Stomach smooth muscle (tissue), 2 donors: ENCODE results near the gene ZNF292.
"Not testable (repeated sequence)": the region's sequence is repeated elsewhere in the genome, so short reads cannot be mapped to it uniquely, and the experiment has no call there.

Experiments
- H3K27ac ChIP-seq: one replicate; pipeline ENCODE4 v1.7.0; 2013; ENCODE audit warnings: mild to moderate bottlenecking, low read length, inconsistent platforms
- H3K27me3 ChIP-seq, 2 donors: one replicate each; pipeline ENCODE4 v1.7.0; 2013; ENCODE audit warnings: low read length in 2 of 2; ENCODE audit not compliant: insufficient read depth in 2 of 2, control insufficient read depth in 1 of 2
- H3K36me3 ChIP-seq, 2 donors: one replicate each; pipeline ENCODE4 v1.7.0; 2013; ENCODE audit warnings: low read length in 2 of 2; ENCODE audit not compliant: control insufficient read depth in 2 of 2, insufficient read depth in 2 of 2
- H3K4me1 ChIP-seq: one replicate; pipeline ENCODE4 v1.7.0; 2013; ENCODE audit warnings: low read length; ENCODE audit not compliant: control insufficient read depth, insufficient read depth
- H3K4me3 ChIP-seq, 2 donors: one replicate each; pipeline ENCODE4 v1.7.0; 2013; ENCODE audit warnings: low read length in 2 of 2
- H3K9ac ChIP-seq, 2 donors: one replicate each; pipeline ENCODE4 v1.7.0; 2013; ENCODE audit warnings: low read length in 2 of 2, mild to moderate bottlenecking in 1 of 2
- H3K9me3 ChIP-seq, 2 donors: one replicate each; pipeline ENCODE4 v1.7.0; 2013; ENCODE audit warnings: low read length in 2 of 2; ENCODE audit not compliant: control insufficient read depth in 2 of 2
- donor health status: healthy.
- donor health status: Pancreatic carcinoma.

Gene ZNF292

DNA sequence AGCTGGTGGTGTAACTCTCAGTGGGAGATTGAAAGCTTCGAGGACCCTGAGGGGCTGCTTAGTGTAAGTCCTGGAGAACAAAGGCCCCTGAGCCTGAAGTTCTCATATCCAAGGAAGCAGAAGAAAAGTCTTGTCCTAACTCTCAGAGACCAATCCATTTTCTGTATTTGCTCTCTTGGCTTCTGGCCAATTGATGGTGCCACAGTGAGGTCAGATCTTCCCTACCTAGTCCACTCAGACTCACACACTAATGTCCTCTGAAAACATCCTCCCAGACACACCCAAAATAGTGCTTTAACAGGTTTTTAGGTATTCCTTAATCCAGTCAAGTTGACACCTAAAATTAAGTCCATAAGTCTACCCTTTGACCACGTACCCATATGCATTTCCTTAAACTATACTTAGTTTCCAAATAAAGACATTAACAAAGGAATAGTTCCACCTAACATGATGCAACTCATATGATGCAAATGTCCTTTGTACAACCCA lies 29.4 kb downstream of the ZNF292 start:
- Histone ChIP-seq H3K27ac (no peak overlapping the region), H3K4me3 (no peak overlapping the region), H3K9ac (no peak overlapping the region), H3K27me3 (no peaks in the 10 kb centered on the region), H3K36me3 (peaks cover 0 to 3% of the 10 kb centered on the region in 2 donors), H3K4me1 (no peaks in the 10 kb centered on the region), H3K9me3 (no peaks in the 10 kb centered on the region)

DNA sequence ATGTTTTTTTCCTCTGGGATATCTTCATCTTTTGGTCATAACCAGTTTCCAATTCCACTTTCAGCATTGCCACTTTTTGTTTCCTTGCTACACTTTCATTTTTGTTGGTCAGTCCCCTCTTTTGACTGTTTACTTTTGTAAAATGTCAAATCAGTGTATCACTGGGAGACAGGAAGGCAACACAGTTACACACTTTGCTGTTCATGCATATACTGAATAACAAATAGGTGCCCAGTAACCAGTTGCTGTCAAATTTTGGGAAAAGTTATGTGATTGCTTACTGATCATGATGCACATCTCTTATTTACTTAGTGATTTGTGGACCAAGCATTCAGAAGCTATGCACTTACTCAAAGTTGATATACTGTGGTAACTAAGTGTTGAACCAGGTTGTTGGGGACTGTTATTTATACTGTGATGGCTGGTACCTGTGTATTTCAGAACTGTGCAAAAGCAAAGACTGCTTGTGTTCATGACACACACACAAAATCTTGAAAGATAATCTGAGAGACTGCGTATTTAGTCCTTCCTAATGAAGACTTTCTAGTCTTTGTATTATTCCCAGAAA lies 41.0 kb downstream of the ZNF292 start:
- H3K4me1 ChIP-seq = peaks cover 3% of the 10 kb centered on the region
- H3K27ac ChIP-seq = no peak overlapping the region
- H3K4me3 ChIP-seq = no peak overlapping the region

DNA sequence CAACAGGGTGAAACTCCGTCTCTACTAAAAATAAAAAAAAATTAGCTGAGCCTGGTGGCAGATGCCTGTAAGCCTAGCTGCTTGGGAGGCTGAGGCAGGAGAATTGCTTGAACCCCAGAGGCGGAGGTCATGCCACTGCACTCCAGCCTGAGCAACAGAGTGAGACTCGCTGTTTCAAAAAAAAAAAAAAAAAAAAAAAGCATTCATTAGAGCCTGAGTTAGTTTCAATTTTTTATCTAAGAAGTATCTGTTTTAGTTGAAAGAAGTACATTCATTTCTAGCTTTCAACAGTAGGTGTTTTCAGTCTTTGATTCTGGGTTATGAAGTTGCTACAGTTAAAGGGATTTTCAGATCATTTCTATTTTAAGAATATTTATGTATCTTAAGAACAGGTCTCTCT lies 42.2 kb downstream of the ZNF292 start:
- Histone ChIP-seq H3K4me3 (no peak overlapping the region), H3K27me3 (no peaks in the 10 kb centered on the region), H3K9ac (no peak overlapping the region), H3K27ac (no peak overlapping the region), H3K36me3 (no peaks in the 10 kb centered on the region), H3K9me3 (no peaks in the 10 kb centered on the region), H3K4me1 (peaks cover 3% of the 10 kb centered on the region)

More for the DNA sequence above, 41.0 kb downstream of the ZNF292 start:
- no peak overlapping the region for H3K9ac ChIP-seq
- H3K9me3 ChIP-seq = no peaks in the 10 kb centered on the region
- H3K27me3 ChIP-seq = no peaks in the 10 kb centered on the region
- no peaks in the 10 kb centered on the region for H3K36me3 ChIP-seq

DNA sequence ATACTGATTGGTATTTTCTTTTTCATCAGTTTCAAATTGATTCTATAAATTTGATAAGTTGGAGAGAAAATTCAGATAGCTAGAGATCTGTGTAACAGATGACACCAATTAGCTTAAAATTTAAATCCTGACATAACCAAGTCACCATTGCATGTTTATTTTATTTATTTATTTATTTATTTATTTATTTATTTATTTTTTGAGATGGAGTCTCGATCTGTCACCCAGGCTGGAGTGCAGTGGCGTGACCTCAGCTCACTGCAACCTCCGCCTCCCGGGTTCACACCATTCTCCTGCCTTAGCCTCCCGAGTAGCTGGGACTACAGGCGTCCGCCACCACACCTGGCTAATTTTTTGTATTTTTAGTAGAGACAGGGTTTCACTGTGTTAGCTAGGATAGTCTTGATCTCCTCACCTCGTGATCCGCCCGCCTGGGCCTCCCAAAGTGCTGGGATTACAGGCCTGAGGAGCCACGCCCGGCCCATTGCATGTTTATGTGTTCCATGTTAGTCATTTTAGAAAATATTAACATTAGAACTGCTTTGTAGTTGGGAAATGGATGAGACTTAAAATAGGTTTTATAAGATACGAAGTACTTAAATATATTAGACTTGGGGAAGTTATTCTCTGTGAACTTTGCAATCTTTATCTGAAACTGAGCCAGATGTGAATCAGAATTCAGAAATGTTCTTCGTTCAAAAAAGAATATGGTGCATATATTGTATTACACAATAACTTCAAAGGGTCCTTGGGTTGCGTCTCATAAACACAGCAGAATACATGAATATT lies 42.9 kb downstream of the ZNF292 start:
- H3K4me3 ChIP-seq, H3K4me1 ChIP-seq, H3K36me3 ChIP-seq, H3K27ac ChIP-seq, H3K9ac ChIP-seq, H3K9me3 ChIP-seq, H3K27me3 ChIP-seq: not testable (repeated sequence)

DNA sequence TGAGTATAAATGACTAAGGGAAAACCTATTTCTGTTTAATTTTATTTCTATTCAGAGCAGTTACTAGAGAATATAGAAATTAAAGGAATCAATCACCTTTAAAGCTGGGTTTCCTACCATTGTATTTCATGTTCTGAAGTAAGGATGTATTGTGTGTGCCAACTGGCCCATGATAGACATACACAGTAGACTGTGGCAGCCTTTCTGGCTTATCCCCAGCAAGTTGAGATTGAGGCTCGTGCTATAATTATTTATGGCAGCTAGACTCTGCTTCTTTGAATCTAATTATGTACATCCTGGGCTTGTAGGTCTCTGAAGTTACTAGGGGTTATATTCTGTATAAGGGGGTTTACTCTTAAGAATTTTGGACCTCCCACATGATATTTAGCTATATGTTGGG lies 44.4 kb downstream of the ZNF292 start:
- no peaks in the 10 kb centered on the region for H3K27me3 ChIP-seq
- H3K27ac ChIP-seq = no peak overlapping the region
- no peaks in the 10 kb centered on the region for H3K9me3 ChIP-seq
- no peak overlapping the region for H3K9ac ChIP-seq
- no peaks in the 10 kb centered on the region for H3K36me3 ChIP-seq
- H3K4me1 ChIP-seq = peaks cover 3% of the 10 kb centered on the region
- H3K4me3 ChIP-seq = no peak overlapping the region

DNA sequence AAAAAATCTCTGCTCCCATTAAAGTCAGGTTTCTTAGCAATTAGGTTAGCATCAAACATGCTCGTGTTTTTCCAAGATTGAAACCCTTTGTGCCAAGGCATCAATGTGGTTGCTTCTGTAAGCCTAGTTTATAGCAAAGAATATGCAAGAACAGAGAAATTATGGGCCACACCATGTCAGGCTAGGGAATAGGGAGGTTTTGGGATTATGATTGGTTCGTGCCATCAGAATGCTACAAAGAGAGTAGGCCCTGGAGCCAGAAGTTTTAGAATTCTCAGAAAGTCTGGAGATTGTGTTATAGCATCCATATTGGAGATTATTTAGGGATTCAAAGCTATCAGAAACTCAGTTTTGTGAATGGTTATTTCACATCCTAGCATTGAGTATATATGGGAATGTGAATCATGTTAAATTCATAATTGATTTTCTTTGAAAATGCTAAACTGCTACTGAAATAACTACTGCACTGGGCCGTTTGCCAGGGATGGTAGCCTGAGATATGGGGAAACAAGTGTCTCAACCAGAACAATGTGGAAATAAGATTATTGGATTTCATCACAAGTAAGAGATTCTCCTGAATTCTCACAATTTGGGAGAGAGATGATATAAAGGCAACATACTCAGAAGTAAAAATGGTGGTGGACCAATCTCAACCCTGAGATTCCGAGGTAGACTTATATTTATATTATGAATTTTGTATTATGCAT lies 45.3 kb downstream of the ZNF292 start:
- H3K9me3 ChIP-seq = no peaks in the 10 kb centered on the region
- no peaks in the 10 kb centered on the region for H3K27me3 ChIP-seq
- peaks cover 3% of the 10 kb centered on the region for H3K4me1 ChIP-seq
- H3K9ac ChIP-seq = no peak overlapping the region
- no peak overlapping the region for H3K4me3 ChIP-seq
- H3K27ac ChIP-seq = no peak overlapping the region
- no peaks in the 10 kb centered on the region for H3K36me3 ChIP-seq

DNA sequence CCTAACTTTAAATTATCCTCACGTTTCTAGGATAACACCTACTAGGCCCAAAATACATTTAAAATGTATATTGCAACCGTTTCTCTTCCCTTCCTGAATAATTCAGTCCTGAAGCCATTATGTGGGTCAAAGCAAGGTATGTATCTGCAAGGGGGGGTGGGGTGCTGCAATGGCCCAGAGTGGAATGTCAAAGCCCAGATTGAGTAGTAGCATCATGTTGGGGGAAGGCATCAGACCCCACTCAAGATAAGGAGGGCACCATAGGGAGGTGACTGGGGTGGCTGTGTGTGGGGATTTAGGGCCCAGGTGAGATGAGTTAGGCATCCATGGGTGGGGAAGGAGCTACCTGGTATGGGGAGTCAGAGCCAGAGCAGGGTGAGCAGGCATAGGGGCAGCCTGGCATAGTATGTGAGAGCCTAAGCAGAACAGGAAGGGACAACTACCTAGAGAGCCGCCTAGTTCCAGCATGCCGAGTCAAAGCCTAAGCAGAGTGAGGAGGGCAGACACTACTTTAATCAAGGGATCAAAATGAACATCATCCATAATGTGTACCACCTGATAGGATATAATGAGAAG lies 48.2 kb downstream of the ZNF292 start:
- Histone ChIP-seq H3K4me3 (no peak overlapping the region), H3K9ac (no peak overlapping the region), H3K9me3 (no peaks in the 10 kb centered on the region), H3K27ac (no peak overlapping the region), H3K4me1 (peaks cover 3% of the 10 kb centered on the region), H3K27me3 (no peaks in the 10 kb centered on the region), H3K36me3 (no peaks in the 10 kb centered on the region)

DNA sequence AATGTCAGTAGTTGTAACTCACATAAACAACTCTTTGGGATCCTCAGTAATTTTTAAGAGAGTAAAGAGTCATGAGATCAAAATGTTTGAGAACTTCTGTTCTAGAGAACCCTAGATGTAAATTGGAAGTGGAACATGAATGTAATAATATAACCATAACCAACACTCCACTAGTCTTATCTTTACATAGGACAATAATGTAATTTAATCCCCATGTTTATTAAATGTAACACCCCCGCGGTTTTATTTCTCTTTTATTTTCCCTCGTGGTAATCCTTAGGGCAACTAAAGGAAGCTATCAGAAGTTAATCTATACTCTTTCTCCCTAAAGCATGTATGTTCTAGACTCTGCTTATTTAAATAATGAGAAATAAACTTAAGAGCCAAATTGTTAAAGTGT lies 54.4 kb downstream of the ZNF292 start:
- Histone ChIP-seq H3K4me3 (no peak overlapping the region), H3K9ac (no peak overlapping the region), H3K27ac (no peak overlapping the region), H3K27me3 (no peaks in the 10 kb centered on the region), H3K36me3 (no peaks in the 10 kb centered on the region), H3K9me3 (no peaks in the 10 kb centered on the region), H3K4me1 (no peaks in the 10 kb centered on the region)

DNA sequence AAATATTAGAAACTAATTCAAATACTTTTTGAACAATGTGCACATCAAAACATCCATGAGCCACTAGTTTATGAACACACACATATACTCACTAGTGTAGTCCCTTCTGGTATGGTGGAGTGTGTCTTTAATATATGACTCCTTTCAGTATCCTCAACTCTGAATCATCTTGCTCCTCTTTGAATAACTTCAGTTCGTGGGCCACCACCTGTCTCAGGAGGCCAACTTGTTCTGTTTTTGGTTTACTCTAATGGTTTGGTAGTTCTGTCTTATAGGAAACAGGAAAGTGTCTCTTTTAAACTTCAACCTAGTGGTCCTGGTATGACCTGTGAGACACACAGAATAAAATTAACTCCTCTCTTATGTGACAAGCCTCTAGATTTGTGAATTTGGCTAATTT lies 55.6 kb downstream of the ZNF292 start:
- H3K4me3 ChIP-seq = no peak overlapping the region
- no peaks in the 10 kb centered on the region for H3K27me3 ChIP-seq
- no peaks in the 10 kb centered on the region for H3K36me3 ChIP-seq
- H3K9me3 ChIP-seq = no peaks in the 10 kb centered on the region
- no peak overlapping the region for H3K27ac ChIP-seq
- H3K4me1 ChIP-seq = no peaks in the 10 kb centered on the region
- H3K9ac ChIP-seq = no peak overlapping the region

DNA sequence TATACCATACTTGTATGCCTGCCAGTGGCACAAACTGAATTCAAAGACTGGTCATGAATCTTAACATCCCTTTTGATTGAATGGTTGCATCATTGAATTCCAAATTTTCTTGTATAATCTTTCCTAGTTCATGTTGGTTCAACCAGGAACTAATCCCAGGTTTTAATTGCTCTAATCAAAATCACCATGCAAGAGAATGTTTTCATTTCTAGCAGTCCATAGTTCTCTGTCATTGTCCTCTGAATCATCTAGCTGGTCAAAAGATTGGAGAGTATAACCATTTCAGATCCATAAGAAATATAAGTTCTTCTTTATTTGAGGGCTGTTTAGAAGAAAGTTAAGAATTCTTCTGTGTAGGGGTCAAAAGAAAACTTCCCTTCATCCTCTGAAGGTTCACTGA lies 57.2 kb downstream of the ZNF292 start:
- Histone ChIP-seq H3K9ac (no peak overlapping the region), H3K4me1 (no peaks in the 10 kb centered on the region), H3K9me3 (no peaks in the 10 kb centered on the region), H3K27ac (no peak overlapping the region), H3K36me3 (peaks cover 0 to 3% of the 10 kb centered on the region in 2 donors), H3K4me3 (no peak overlapping the region), H3K27me3 (no peaks in the 10 kb centered on the region)
